SW480 (cell line): Measurements from ENCODE around the gene LMO1.

ENCODE experiments used
- DNase-seq: peaks from one replicate; pipeline ENCODE4 v3.0.0-alpha.2; 2016; ENCODE audit warnings: low spot score

LMO1 gene

DNA sequence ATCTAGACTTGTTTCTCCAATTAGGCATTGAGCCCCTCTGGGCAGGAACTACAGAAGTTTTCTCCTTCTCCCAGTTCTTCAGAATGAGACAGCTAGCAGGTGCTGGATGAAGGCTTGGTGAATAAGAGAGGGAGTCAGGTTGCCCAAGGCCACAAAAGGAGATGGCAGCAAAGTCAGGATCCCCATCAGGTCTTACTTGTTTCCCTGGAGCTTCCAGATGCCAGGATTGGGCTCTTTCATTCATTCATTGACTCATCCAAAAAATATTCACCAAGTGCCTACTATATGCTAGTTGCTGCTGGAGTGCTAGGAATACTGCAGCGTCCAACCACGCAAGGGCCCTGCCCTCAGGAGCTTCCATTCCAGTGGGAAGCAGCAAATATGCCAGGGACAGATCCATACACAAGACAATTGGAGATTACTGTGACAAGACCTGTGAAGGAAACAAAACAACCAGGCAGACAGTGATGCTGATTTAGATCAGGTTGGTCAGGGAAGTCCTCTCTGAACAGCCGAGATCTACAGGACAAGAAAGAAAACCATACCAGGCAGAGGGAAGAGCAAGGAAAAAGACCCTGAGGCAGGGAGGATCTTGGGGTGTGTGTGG lies 24.6 kb upstream of the LMO1 start:
- no peak for DNase-seq

DNA sequence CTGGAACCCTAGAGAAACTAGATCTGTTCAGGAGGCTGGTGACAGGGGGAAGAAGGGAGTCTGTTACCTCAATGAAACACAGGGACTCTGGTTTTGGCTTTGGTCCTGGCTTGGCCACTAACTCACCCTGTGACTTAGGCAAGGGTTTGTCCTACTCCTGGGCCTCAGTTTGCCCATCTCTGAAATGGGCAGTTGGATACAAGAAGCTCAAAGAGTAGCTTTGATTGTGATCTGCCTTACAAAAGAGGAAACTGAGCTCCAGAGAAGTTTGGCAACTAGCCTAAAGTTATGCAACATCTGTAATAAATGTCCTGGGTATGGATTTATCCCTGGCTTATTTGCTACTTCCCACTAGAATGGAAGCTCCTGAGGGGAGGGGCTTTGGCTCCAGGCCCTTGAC lies 24.0 kb upstream of the LMO1 start:
- DNase-seq, result no peak

- DNase-seq, result no peak
These were observed 23.6 kb upstream of the LMO1 start for GRCh38 chr11:8287297-8287696.

DNA sequence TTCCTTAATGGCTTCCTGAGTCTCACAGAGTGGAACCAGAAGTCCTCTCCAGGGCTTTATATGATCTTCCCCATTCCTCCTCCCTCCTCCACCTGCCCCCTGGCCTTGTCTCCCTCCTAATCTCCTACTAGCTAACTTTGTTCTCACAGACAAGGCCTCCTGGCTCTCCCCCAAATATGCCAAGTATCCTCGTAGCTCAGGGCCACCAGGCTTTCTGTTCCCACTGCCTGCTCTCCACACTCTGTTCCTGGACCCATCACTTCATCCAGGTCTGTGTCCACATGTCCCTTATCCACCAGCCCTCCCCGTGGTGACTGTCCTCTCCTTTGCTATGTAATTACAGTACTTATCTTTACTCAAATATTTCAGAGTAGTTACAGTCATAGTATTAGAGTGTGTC lies 23.2 kb upstream of the LMO1 start:
- DNase-seq, result no peak

DNA sequence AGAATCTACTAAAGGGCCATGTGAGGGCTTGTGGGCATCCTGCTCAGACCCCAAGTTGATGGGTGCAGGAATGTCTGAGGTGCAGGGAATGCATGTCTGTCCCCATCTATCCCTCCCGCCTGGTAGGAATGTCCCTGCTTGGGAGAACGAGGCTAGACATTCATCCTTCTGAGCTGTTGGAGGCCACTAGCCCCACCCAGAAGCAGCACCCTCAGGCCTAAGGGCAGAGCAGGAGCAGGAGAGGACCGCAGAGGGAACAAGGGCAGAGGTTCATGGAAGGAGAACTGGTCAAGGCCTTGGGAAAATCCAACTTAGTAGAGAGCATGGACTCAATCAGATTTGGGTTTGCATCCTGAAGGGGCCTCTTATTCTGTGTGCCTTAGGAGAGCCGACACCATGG lies 22.1 kb upstream of the LMO1 start:
- DNase-seq, result no peak

DNA sequence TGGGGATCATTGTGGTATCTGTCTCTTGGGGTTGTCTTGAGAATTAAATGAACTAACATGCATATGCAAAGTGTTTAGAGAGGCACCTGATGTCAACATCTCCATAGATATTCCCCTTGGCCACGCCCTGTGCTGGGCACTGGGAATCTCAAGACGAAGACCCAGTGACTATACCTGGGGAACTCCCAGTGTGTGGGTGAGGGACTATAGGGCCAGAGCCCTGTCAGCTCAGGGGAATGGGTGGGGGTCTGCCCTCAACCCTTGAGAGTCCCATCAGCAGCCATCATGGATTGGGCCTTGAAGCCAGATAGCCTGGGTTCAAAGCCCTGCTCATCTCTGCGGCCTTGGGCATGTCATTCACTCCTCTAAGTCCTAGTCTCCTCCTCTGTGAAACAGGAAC lies 21.6 kb upstream of the LMO1 start:
- no peak for DNase-seq

- DNase-seq, result no peak
These were observed 20.0 kb upstream of the LMO1 start for GRCh38 chr11:8283465-8284230.

- DNase-seq, result no peak
These were observed 19.4 kb upstream of the LMO1 start for GRCh38 chr11:8283100-8283464.

- no peak for DNase-seq
These were observed 19.0 kb upstream of the LMO1 start for GRCh38 chr11:8282631-8283030.

- DNase-seq, result no peak
These were observed 17.6 kb upstream of the LMO1 start for GRCh38 chr11:8281266-8281665.

DNA sequence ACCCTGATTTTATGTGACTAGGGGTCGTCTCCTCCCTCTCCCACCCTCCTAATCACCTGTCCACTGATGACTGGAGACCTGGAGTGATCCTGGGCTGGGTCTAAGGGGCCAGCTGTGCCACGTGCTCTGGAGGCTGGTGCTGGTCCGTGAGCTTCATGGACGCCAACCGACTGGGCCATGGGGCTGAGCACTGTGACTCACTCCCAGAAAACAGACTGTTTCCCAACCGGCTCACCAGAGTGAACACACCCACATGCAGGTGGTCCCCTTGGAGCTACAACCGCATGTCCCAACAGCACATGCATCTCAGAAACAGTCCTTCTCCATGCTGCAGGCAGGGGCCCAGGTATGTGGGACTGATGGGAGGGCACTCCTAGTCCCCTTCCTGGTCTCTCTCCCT lies 14.0 kb upstream of the LMO1 start:
- DNase-seq, result no peak

DNA sequence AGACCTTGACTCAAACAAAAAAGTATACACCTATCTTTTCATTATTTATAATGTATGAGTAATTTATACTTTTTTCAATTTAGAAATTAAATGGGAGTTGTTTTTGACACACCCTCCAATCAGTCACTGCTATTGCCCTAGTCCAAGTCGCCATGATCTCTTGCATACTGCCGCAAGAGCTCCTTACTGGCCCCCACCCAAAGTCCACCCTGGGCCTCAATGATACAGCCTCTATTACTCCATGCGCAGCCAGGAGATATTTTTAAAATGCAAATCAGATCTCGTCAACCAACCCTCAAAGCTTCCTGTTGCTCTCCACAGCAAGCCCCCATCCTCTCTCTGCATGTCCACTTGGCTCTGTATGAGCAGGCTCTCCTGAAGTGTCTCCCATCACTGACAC lies 12.8 kb upstream of the LMO1 start:
- no peak for DNase-seq

GRCh38 chr11:8273287-8273686 lies 9.6 kb upstream of the LMO1 start:
- DNase-seq, result no peak

GRCh38 chr11:8271106-8271886 lies 7.6 kb upstream of the LMO1 start:
- no peak for DNase-seq

GRCh38 chr11:8269636-8270035 lies 6.0 kb upstream of the LMO1 start:
- DNase-seq, result no peak

DNA sequence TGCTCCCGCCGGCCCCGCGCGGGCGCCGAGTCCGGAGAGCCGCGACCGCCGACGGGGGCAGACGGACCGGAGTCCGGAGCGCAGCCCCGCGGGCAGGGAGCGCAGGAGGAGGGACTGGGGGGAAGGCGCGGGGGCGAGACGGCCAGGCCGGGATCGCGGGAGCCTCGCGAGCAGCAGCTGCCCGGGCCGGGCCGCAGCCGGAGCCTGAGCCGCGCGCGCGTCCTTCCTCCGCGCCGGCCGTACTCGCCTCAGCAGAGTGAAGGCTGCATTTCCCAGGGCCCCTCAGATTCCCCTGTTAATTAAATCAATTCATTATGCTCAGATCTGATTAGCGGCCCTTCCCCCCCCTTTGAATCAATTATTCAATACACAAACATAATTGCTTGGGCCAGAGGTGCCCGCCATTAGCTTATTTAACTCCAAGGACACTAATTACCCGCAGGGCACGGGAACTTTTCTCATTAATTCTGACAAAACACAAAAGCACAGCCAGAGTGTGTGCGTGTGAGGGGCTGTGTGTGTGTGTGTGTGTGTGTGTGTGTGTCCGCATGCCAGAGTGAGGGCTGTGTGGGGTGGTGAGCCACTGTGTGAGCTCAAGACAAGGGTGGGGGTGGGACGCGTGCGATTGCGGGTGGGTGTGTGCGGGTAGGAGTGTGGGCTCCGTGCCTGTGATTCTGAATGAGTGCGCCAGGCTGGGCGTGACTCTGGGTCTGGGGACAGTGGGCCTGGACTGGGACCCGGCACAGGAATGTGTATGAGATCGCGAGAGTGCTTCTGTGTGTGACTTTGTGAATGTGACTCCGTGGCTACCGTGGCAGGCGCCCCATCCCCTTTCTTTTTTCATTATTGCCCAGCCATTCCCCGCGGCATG lies 5.1 kb upstream of the LMO1 start:
- DNase-seq, result no peak

GRCh38 chr11:8267831-8268529 lies 4.3 kb upstream of the LMO1 start:
- no peak for DNase-seq

GRCh38 chr11:8267280-8267679 lies 3.6 kb upstream of the LMO1 start:
- DNase-seq, result no peak

DNA sequence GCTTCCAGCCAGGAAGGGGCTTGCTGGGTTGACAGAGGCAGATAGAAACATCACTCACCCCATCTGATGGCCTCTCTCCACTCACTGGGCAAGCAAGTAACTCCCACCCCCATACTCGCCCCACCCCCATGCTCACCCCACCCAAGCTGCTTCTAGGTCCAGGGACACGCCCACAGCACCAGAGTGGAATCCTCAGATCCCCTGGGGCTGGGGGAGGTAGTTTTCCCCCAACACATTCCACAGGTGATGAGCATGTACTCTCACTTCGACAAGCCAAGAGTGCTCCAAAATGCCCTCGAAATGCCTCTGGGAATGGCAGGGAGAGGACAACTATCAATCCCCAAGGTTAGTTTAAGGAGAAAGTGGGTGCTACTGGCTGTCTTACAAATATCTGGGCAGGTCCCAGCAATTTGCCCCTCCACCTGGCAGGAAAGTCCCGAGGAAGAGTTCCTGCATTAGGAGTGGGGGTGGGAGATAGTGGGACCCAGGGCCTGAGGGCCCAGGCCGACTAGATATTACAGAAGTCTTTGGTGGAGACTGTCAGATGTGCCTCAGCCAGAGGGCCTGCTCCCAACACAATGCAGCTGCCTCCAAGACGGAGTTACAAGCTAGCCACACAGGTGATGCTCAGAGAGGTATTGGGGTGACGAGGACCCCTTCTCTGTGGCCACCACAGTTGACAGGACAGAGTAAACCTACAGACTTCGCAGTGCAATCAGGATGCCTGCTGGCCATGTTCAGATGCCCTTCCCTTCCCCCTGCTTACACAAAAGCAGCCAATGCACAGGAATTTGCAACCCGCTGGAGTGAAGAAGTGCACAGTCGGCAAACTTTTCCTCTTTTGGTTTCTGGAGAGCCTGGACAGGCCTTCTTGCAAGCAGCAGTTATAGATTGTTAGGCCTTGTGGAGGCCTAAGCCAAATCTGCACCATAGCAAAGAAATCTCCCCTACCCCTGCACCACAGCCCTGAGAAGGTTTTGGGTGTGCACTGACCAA lies 2.9 kb upstream of the LMO1 start:
- DNase-seq, result no peak

DNA sequence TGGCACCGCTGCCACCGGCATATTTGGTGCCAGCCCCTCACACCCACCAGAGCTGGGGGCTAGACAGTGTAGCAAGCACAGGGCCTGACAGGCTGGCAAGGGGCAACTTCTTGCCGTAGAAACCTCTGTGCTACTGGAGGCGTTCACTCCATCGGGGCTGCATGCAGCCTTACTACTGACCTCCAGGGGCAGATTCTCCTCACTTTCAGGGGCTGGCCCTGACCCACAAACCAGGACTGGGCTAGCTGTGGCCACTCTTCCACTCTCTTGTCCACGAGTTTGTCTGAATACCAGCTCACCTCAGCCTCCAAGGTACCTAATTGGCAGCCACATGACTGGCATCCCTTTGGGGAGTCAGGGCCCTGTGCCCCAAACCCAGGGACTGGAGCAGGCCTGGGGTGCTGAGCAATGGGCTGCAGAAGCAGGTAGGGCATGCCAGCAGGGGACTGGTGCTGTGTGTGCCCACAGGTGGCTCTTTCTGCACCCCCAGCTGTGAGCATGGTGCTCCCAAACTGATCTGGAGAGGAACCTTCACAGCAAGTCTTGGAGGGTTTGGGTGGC lies 2.1 kb upstream of the LMO1 start:
- no peak for DNase-seq
